GM12875 (cell line): Measurements from ENCODE around the gene IGFBP6.

Experiments
- H3K4me3 ChIP-seq: one replicate; pipeline ENCODE4 v1.5.1; 2011; ENCODE audit warnings: low read depth, low read length, control low read depth
- TF ChIP-seq, protein P1 (sequence below): IDR thresholded peaks from 2 replicates; pipeline ENCODE4 v1.5.1; 2011; ENCODE audit warnings: low read depth, mild to moderate bottlenecking, control low read depth, inconsistent platforms, low read length, moderate library complexity, borderline replicate concordance; ENCODE audit not compliant: insufficient read depth

IGFBP6 gene

DNA sequence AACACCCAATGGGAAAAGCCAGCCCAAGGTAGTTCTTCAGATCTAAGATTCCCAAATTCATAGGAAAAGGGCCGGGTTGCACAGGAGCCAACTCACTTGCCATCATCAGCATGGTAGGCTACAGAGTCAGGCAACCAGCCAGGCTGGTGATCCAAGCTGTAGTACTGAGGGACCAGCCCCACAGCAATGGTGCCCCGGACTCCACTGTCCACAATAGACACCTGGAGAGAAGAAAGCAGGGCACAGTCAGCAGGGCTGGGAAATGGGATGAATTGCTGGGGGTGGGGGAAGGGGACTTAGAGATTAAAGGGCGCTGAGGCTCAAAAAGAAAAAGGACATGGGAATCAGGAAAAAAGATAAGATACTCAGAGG is 22.5 kb upstream of the IGFBP6 start:
- TF ChIP-seq, protein P1, sequence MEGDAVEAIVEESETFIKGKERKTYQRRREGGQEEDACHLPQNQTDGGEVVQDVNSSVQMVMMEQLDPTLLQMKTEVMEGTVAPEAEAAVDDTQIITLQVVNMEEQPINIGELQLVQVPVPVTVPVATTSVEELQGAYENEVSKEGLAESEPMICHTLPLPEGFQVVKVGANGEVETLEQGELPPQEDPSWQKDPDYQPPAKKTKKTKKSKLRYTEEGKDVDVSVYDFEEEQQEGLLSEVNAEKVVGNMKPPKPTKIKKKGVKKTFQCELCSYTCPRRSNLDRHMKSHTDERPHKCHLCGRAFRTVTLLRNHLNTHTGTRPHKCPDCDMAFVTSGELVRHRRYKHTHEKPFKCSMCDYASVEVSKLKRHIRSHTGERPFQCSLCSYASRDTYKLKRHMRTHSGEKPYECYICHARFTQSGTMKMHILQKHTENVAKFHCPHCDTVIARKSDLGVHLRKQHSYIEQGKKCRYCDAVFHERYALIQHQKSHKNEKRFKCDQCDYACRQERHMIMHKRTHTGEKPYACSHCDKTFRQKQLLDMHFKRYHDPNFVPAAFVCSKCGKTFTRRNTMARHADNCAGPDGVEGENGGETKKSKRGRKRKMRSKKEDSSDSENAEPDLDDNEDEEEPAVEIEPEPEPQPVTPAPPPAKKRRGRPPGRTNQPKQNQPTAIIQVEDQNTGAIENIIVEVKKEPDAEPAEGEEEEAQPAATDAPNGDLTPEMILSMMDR: no peak
- H3K4me3 ChIP-seq: no peak overlapping the region

DNA sequence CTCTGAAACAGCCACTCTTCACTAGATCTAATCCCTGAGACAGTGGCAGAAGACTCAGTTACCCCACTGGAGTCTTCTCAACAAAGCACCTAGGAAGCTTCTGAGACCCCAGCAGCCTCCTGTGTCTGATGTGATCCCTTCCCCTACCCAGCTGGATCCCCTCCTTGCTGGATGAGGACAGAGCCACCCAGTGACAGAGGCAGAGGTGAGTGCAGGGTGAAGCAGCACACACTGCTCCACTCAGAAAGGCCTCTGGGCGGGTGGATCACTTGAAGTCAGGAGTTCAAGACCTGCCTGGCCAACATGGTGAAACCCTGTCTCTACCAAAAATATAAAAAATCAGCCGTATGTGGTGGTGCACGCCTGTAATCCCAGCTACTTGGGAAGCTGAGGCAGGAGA is 21.0 kb upstream of the IGFBP6 start:
- TF ChIP-seq, protein P1: no peak
- H3K4me3 ChIP-seq: no peak overlapping the region

DNA sequence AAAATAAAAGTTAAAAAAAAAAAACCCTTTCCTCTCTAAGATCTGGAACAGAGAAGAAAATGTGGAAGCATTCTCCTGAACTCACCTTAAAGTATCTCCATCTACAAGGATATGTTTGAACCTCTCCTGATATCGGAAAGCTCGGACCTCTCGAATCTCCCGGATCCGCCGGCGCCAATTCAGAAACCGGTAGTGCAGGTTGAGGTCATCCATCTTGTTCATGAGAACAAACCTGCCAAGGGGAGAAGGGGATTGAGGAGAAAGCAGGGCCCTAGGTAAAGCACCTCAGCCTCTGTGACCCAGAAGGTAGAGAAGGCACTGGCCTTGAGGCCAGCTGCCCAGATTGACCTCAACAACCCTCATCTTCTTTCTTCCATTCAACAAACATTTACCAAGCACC is 20.4 kb upstream of the IGFBP6 start:
- TF ChIP-seq, protein P1: no peak
- no peak overlapping the region for H3K4me3 ChIP-seq

GRCh38 chr12:53078425-53079225 is 18.8 kb upstream of the IGFBP6 start:
- TF ChIP-seq, protein P1: 0 out of 2 replicates have a peak, but pooled peaks have one; percentile 3
- peak overlapping the region; percentile 79 for H3K4me3 ChIP-seq

DNA sequence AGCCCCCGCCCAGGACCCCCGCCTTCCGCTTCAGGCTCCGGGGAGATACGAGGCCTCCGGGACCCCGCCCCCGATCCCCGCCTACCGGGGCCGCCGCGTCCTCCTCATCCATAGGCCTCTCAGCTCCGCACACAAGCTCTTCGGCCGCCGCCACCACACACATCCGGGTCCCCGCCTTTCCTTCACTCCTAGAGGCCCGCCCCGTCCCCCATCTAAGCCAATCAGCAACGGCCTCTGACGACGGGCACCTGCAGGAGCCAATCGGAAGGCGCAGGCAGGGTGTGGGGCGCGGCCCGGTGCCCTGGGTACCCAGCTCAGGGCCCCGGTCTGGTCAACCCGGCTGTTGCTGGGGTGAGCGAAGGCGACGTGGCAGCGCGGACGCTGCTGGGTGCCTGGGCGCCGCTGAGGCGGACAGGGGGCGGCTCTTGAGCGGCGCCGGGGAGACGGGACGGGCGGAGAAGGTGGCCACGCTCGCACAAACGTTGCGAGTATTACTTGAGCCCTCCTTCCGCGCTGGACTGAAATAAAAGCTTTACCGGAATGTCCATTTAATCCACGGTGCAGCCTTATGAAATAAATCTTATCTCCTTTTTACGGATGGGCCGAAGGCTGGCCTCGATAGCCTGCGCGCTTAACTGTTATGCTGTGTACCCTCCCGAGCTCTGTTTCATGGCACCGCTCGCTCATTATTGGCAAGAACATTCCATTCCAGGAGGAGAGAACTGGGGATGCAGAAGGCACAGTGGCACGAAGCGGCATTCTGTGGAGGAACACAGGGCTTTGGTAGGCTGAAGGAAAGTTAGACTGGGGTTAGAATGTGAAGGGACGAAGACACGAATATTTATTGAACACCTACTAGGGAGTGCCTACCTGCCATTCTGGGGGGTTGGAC is 18.0 kb upstream of the IGFBP6 start, which contains the start of gene SPRYD3:
TSS of gene SPRYD3 (minus strand) at position 165 of the 892 bp plus-strand sequence. CDS start at position 108, 57 bp downstream.
- TF ChIP-seq, protein P1: no peak
- H3K4me3 ChIP-seq: peak within 1 kb of the TSS; percentile 79

DNA sequence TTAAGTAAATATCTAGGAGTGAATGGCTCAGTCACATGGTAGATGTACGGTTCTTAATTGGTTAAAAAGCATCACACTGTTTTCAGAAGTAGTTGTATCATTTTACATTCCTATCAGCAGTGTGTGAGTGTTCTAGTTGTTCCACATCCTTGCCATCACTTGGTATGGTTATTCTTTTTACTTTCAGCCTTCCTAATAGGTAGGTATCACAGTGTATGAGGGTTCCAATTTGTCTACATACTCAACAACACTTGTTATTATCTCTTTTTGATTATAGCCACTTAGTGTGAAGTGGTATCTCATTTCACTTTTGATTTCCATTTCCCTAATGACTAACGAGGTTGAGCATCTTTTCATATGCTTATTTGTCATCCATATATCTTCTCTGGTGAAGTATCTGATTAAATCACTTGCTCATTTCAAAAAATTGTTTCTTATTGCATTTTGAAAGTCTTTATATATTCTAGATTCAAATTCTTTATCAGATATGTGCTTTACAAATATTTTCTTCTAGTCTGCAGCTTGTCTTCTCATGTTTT is 14.8 kb upstream of the IGFBP6 start:
- TF ChIP-seq, protein P1: no peak
- no peak overlapping the region for H3K4me3 ChIP-seq
